ENCODE data around the gene NFIA. TPM values are rescaled to one million over a fixed set of nuclear protein-coding genes. Genes with fewer than 3 reads are reported as not detected.

The NFIA gene
- total and polyA plus RNA-seq, 9 of the 15 experiments (the other 6 are each of a cell fraction or from before 2014, with no cell fraction given): 5.3 to 24.9 (median 9.8) TPM

GRCh38 chr1:61114178-61114870, 32.0 kb downstream of the NFIA start:
- peak overlapping the region; percentile 22; the same call in 1 of the 2 replicates for H3K4me2 ChIP-seq (ENCODE audit: insufficient read depth, low read length)
- H4K20me1 ChIP-seq (replicated peaks; ENCODE audit: control insufficient read depth, insufficient read depth, low read length): no peaks in the 10 kb centered on the region
- intact Hi-C loops (cut with micrococcal nuclease): no loop called here
- no peaks in the 10 kb centered on the region for H3K27me3 ChIP-seq (ENCODE audit: control insufficient read depth in 2 of 2, insufficient read depth in 2 of 2, low read length in 2 of 2)
- in situ Hi-C loops (cut with MboI): no loop called here
- DNase-seq (ENCODE audit: extremely low read depth in 1 of 4, low spot score in 3 of 4): peak in 2 of 4 experiments; percentile 20 to 22
- 78% methylated on average over 3 of the region's 3 CpGs for WGBS (ENCODE audit: insufficient coverage, low coverage, missing lambda C conversion rate)
- no peaks in the 10 kb centered on the region for H3K9me1 ChIP-seq (ENCODE audit: control insufficient read depth, insufficient read depth, low read length)
- peaks cover 10% of the 10 kb centered on the region; the same call in 2 of the 3 replicates for H3K36me3 ChIP-seq (ENCODE audit: control insufficient read depth, insufficient read depth, low read length)
- peaks cover 95% of the 10 kb centered on the region for H3K79me2 ChIP-seq (ENCODE audit: control insufficient read depth, insufficient read depth, low read length)
- POLR2A ChIA-PET: interaction anchor here (0.7 to 2.0 kb wide), 8 partner anchors 10 to 156 kb away, joined by 3 to 7 read pairs (median 4); no protein-coding TSS in a partner anchor
- H3K4me3 ChIP-seq: no peak overlapping the region
- H3K27ac ChIP-seq (ENCODE audit: extremely low read depth, low read depth, low read length): peak overlapping the region; percentile 63; the same call in 1 of the 3 replicates
- no peak for FAIRE-seq
- no peak overlapping the region for H3K9ac ChIP-seq (ENCODE audit: insufficient read depth in 1 of 2, low read depth in 2 of 2, low read length in 2 of 2)
- BruUV-seq (replicated peaks): no TSS peak
- H3K9me3 ChIP-seq (replicated peaks; ENCODE audit: control insufficient read depth, insufficient read depth, low read depth, low read length): no peaks in the 10 kb centered on the region
- H2AFZ ChIP-seq (ENCODE audit: low read depth, low read length): no peak overlapping the region; the same call in 1 of the 2 replicates
- CTCF ChIA-PET (ENCODE audit: low intra/inter-chr PET ratio): no interaction called here
- peaks cover 10 to 22% of the 10 kb centered on the region in 2 experiments for H3K4me1 ChIP-seq (replicated peaks in 1 of 2; ENCODE audit: control insufficient read depth in 2 of 2, insufficient read depth in 2 of 2, low read length in 2 of 2)
- ATAC-seq: no peak
- no peak for TF ChIP-seq SMAD1 (IDR thresholded peaks at IDR 0.05; ENCODE audit: low read depth, low read length, partially characterized antibody)
- no peak for TF ChIP-seq ZNF134 (CRISPR knock-in tag; conservative IDR thresholded peaks at IDR 0.05)
- no peak for TF ChIP-seq SMARCE1 (IDR thresholded peaks at IDR 0.05)
- TF ChIP-seq KLF16 (IDR thresholded peaks at IDR 0.05): no peak
- TF ChIP-seq E2F1 (CRISPR knock-in tag; IDR thresholded peaks at IDR 0.05): no peak
- TF ChIP-seq ZNF764 (CRISPR knock-in tag; IDR thresholded peaks at IDR 0.05; ENCODE audit: low read depth): no peak
- no peak for TF ChIP-seq NCOA6 (IDR thresholded peaks at IDR 0.05)
- TF ChIP-seq ZNF212 (CRISPR knock-in tag; IDR thresholded peaks at IDR 0.05): no peak
- TF ChIP-seq TFAP4 (CRISPR knock-in tag; IDR thresholded peaks at IDR 0.05; ENCODE audit: borderline replicate concordance): no peak
- peak; percentile 57 to 85 for TF ChIP-seq KDM1A (IDR thresholded peaks at IDR 0.05)
- TF ChIP-seq NFATC3 (IDR thresholded peaks at IDR 0.05): no peak
- TF ChIP-seq TRIM28 (IDR thresholded peaks at IDR 0.05): no peak
- no peak for TF ChIP-seq KAT7 (CRISPR knock-in tag; IDR thresholded peaks at IDR 0.05; ENCODE audit: borderline replicate concordance)
- no peak for TF ChIP-seq SP2 (IDR thresholded peaks at IDR 0.05; ENCODE audit: extremely low read depth, low read depth, low read length, poor library complexity, severe bottlenecking)
- 0 out of 2 replicates have a peak, but pooled peaks have one; percentile 24 for TF ChIP-seq CUX1 (CRISPR knock-in tag; IDR thresholded peaks at IDR 0.05)
- TF ChIP-seq MCM3 (IDR thresholded peaks at IDR 0.05): no peak
- TF ChIP-seq POLR2A (conservative IDR thresholded peaks at IDR 0.05): no peak
